Spinal cord (tissue), 10 donors: ENCODE results near the gene DUS4L. TPM values are rescaled to one million over a fixed set of nuclear protein-coding genes. Genes with fewer than 3 reads are reported as not detected.
"Not testable (repeated sequence)": the region's sequence is repeated elsewhere in the genome, so short reads cannot be mapped to it uniquely, and the experiment has no call there.

Experiments
- DNase-seq, 6 donors: peaks; one replicate each; pipeline versions ENCODE4 v3.0.0 to v3.0.0-alpha.2; 2013 to 2015; ENCODE audit warnings: low spot score in 6 of 6, low read depth in 4 of 6
- H3K27ac ChIP-seq: one replicate; pipeline ENCODE4 v1.5.1; 2013; ENCODE audit warnings: low read depth, low read length, control low read depth
- H3K27me3 ChIP-seq: one replicate; pipeline ENCODE4 v1.6.1; 2013; ENCODE audit warnings: low read length; ENCODE audit not compliant: control insufficient read depth, insufficient read depth
- H3K36me3 ChIP-seq: one replicate; pipeline ENCODE4 v1.6.1; 2013; ENCODE audit warnings: low read length; ENCODE audit not compliant: control insufficient read depth, insufficient read depth
- H3K4me1 ChIP-seq: one replicate; pipeline ENCODE4 v1.6.1; 2013; ENCODE audit warnings: low read length; ENCODE audit not compliant: control insufficient read depth, insufficient read depth
- H3K4me3 ChIP-seq: one replicate; pipeline ENCODE4 v1.5.1; 2013; ENCODE audit warnings: low read depth, low read length, control low read depth
- H3K9me3 ChIP-seq: one replicate; pipeline ENCODE4 v1.6.1; 2013; ENCODE audit warnings: low read length; ENCODE audit not compliant: control insufficient read depth, insufficient read depth
- WGBS: methylation state at CpG from one replicate; pipeline ENCODE4 v1.1.5; 2013; ENCODE audit warnings: missing lambda C conversion rate; ENCODE audit not compliant: insufficient coverage; 5-methylcytosine and 5-hydroxymethylcytosine counted together
- long read RNA-seq, 4 donors: transcript quantifications; one replicate each; lab custom pipeline, GENCODE V29; 2026
- polyA plus RNA-seq, 2 donors: library from polyadenylated mRNA; unstranded; fragments of 120-200 nt; gene quantifications; one replicate each; pipeline ENCODE4 v1.2.1, GENCODE V29; 2013; ENCODE audit not compliant: insufficient read length in 2 of 2
- total RNA-seq, 2 donors: library from RNA; depleted of rRNA in 1 of 2; stranded (reverse); fragments of 120-200 nt in 1 of 2; fragments of >200 nt in 1 of 2; gene quantifications; one replicate each; pipeline versions ENCODE4 v1.2.3 to v1.2.4, GENCODE V29; 2013 to 2014
- donor health status: healthy.

Gene DUS4L
- total RNA-seq (10 to 100 TPM; 11.1 to 16.2 TPM), polyA plus RNA-seq (10 to 100 TPM; 14.8 to 16.3 TPM)
- long read RNA-seq, donor 1, transcript DUS4L-207 (2 exons, 744 nt): major isoform, 5 of 6 reads
- long read RNA-seq, donor 1, partial matches to known transcripts: 0 of 6 reads
- long read RNA-seq, donor 1, other reads (novel, unspliced or antisense): 0 of 6 reads
- long read RNA-seq, donor 2: 0 reads
- long read RNA-seq, donor 3, partial matches to known transcripts: 0 of 1 reads
- long read RNA-seq, donor 3, other reads (novel, unspliced or antisense): 0 of 1 reads
- long read RNA-seq, donor 4, partial matches to known transcripts: 0 of 4 reads
- long read RNA-seq, donor 4, other reads (novel, unspliced or antisense): 0 of 4 reads

GRCh38 chr7:107563775-107564552, at the start of gene DUS4L, which contains the start of gene COG5:
Gene DUS4L (plus strand): TSS chr7:107563971. CDS start chr7:107567071, 3,100 bp downstream.
Gene COG5 (minus strand): TSS chr7:107563920. CDS start chr7:107563896, 24 bp downstream.
- Histone ChIP-seq H3K4me3 (peak within 1 kb of the TSS; percentile 98), H3K36me3 (no peaks in the 10 kb centered on the region), H3K4me1 (no peaks in the 10 kb centered on the region), H3K27ac (peak within 1 kb of the TSS; percentile 77), H3K27me3 (no peaks in the 10 kb centered on the region), H3K9me3 (no peaks in the 10 kb centered on the region)
- 0% methylated on average over 48 of the region's 55 CpGs for WGBS
- peak; percentile 70 to 96 (median 77) for DNase-seq

- H3K4me3 ChIP-seq: no peak overlapping the region
- H3K4me1 ChIP-seq: no peaks in the 10 kb centered on the region
- no CpG with 5 or more reads among the region's 2 CpGs for WGBS
- no peaks in the 10 kb centered on the region for H3K9me3 ChIP-seq
- no peaks in the 10 kb centered on the region for H3K36me3 ChIP-seq
- DNase-seq: no peak
- H3K27me3 ChIP-seq: no peaks in the 10 kb centered on the region
- no peak overlapping the region for H3K27ac ChIP-seq
Observed at GRCh38 chr7:107526672-107527071, 37.1 kb upstream of the DUS4L start.

- no peak for DNase-seq
- H3K4me3 ChIP-seq: no peak overlapping the region
- no peaks in the 10 kb centered on the region for H3K9me3 ChIP-seq
- 86% methylated on average over 1 of the region's 3 CpGs for WGBS
- H3K27me3 ChIP-seq: no peaks in the 10 kb centered on the region
- no peaks in the 10 kb centered on the region for H3K36me3 ChIP-seq
- H3K27ac ChIP-seq: no peak overlapping the region
- H3K4me1 ChIP-seq: no peaks in the 10 kb centered on the region
Observed at GRCh38 chr7:107527196-107527595, 36.6 kb upstream of the DUS4L start.

GRCh38 chr7:107528461-107528860, 35.3 kb upstream of the DUS4L start:
- no peaks in the 10 kb centered on the region for H3K27me3 ChIP-seq
- no peaks in the 10 kb centered on the region for H3K36me3 ChIP-seq

GRCh38 chr7:107530751-107531150, 33.0 kb upstream of the DUS4L start:
- H3K9me3 ChIP-seq: no peaks in the 10 kb centered on the region
- H3K4me3 ChIP-seq: no peak overlapping the region
- H3K36me3 ChIP-seq: no peaks in the 10 kb centered on the region
- no peaks in the 10 kb centered on the region for H3K4me1 ChIP-seq
- DNase-seq: no peak
- H3K27ac ChIP-seq: no peak overlapping the region
- H3K27me3 ChIP-seq: no peaks in the 10 kb centered on the region

More at GRCh38 chr7:107528461-107528860, 35.3 kb upstream of the DUS4L start:
- Histone ChIP-seq H3K4me1 (no peaks in the 10 kb centered on the region), H3K27ac (no peak overlapping the region), H3K4me3 (no peak overlapping the region), H3K9me3 (no peaks in the 10 kb centered on the region)
- no peak for DNase-seq

GRCh38 chr7:107534139-107534538, 29.6 kb upstream of the DUS4L start:
- Histone ChIP-seq H3K4me3 (no peak overlapping the region), H3K27me3 (no peaks in the 10 kb centered on the region), H3K36me3 (no peaks in the 10 kb centered on the region), H3K4me1 (no peaks in the 10 kb centered on the region), H3K27ac (no peak overlapping the region), H3K9me3 (no peaks in the 10 kb centered on the region)
- no peak for DNase-seq

- not testable (repeated sequence) for DNase-seq, H3K4me3 ChIP-seq, H3K27ac ChIP-seq, H3K9me3 ChIP-seq, H3K36me3 ChIP-seq, H3K4me1 ChIP-seq, H3K27me3 ChIP-seq
- 100% methylated on average over 3 of the region's 4 CpGs for WGBS
Observed at GRCh38 chr7:107537228-107537627, 26.5 kb upstream of the DUS4L start.

GRCh38 chr7:107538001-107538400, 25.8 kb upstream of the DUS4L start:
- Histone ChIP-seq H3K9me3 (no peaks in the 10 kb centered on the region), H3K27ac (no peak overlapping the region), H3K27me3 (no peaks in the 10 kb centered on the region), H3K4me1 (no peaks in the 10 kb centered on the region), H3K36me3 (peaks cover 3% of the 10 kb centered on the region), H3K4me3 (no peak overlapping the region)
- WGBS: 80% methylated on average over 2 of the region's 2 CpGs
- DNase-seq: no peak

- Histone ChIP-seq H3K9me3 (peaks cover 9% of the 10 kb centered on the region), H3K36me3 (peaks cover 20% of the 10 kb centered on the region), H3K4me3 (no peak overlapping the region), H3K27ac (no peak overlapping the region), H3K4me1 (no peaks in the 10 kb centered on the region), H3K27me3 (no peaks in the 10 kb centered on the region)
- 87% methylated on average over 5 of the region's 5 CpGs for WGBS
- no peak for DNase-seq
Observed at GRCh38 chr7:107543338-107543993, 20.3 kb upstream of the DUS4L start.
